HUDEP-2 (cell line): ENCODE results near the gene ATOH8.

ENCODE experiments used
- DNase-seq, 76 experiments: peaks; one replicate each; lab custom pipeline; 2025; ENCODE audit not compliant: unreplicated experiment in 76 of 76; lab: John Stamatoyannopoulos, UW

The ATOH8 gene

GRCh38 chr2:85781013-85781332, 27.2 kb downstream of the ATOH8 start:
- DNase-seq = no peak

DNA sequence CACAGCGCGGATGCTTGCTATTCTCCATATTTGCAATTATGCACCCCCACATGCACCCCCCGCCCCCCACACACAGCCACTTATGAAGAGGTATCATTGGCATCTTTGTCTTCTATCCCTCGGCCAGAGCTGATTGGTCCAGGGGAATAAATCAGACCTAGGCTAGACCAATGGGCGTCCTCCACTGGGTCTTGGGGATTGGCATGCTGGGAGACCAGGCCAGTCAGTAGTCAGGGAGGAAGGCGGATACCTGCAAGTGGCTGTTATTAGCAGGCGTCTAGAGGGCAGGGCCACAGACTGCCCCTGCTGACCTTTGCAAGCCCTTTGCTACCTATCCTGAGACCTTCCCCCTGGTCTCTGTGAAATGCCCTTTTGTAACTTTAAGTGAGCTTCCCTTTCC, 30.0 kb downstream of the ATOH8 start:
- DNase-seq = no peak

GRCh38 chr2:85784474-85784986, 30.7 kb downstream of the ATOH8 start:
- no peak for DNase-seq

DNA sequence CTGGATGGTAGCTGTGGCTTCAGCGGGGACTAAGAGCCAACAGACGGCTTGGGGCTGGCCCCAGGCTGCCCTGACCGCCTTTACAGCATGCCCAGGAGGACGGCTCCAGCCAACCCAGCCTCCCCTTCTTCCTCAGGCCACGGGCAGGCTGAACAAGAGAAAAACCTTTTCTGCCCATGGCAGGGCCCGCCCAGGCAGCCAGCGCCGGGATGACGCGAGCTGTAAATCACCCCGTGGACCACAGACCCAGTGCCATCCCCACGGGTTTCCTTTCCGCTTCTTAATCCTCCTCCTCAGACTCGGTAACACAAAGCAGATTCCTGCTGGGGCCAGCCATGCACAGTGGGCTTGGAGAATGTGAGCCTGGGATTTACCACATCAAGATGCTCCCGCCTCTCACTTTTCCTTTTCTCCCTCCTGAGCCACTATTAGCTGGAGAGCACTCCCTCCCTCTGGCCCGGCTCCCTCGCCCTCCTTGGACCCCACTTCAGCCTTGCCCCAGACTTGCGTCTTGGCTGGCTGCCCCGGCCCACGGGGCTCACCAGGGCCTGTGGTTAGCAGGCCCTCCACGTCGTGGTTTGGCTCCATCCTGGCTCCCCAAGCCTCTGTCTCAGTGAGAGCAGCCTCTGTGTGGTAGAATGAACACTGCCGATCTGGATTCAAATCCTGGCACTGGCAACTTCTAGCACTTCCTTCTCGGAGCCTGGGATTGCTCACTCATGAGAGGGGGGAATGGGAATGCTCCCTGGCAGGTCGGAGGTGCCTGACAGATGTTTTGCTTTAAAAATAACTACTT, 31.4 kb downstream of the ATOH8 start:
- DNase-seq = no peak

DNA sequence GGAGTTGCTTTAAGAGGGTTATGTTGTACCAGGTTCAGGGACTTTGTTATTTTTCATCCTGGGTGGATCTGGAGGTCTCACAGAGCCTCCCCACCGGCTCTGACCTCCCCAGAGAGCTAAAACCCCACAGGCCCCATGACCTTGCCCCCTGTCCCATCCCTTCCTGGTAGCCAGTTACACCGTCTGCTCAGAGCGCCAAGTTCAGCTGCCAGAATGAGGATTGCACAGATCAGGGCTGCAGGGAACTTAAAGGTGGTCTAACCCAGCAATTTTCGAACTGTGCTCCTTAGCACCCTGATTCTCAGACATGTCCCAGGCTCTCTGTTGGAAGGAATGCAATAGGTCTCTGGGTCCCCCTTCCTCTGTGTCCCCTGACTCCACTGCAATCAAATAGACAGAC, 32.1 kb downstream of the ATOH8 start:
- DNase-seq = no peak

- DNase-seq = no peak
These were observed 32.7 kb downstream of the ATOH8 start for GRCh38 chr2:85786444-85786843.

- DNase-seq = no peak
These were observed 33.1 kb downstream of the ATOH8 start for GRCh38 chr2:85786865-85787264.

DNA sequence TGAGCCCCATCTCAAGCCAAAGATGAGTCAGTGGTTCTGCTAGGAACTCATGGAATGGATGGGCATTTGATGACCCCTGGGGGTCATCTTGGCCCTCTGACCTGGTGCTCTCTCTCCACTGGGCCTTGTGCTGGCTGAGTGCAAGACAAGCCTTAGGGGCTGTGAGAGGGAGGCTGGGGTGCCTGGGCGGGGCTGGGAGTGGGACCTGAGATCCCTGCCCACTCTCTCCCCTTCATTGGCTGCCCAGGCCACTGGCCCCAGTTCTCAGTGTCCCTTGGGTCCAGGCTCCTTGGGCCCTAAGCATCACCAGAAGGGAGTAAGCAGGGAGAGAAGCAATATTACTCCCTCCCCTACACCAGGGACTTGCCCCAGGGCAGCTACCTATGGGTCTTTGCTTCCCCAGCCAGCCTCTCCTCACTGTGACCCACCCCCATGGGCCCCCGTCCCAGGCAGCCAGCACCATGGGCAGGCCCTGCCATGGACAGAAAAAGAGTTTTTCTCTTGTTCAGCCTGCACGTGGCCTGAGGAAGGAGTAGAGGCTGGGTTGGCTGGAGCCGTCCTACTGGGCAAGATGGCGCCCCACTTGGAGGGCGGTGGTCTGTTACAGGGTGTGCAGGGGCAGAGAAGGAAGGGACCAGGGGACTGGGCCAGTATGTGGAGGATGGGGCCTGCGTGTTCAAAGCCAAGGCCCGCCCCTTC, 33.6 kb downstream of the ATOH8 start:
- no peak for DNase-seq

GRCh38 chr2:85787981-85788340, 34.2 kb downstream of the ATOH8 start:
- DNase-seq = no peak

DNA sequence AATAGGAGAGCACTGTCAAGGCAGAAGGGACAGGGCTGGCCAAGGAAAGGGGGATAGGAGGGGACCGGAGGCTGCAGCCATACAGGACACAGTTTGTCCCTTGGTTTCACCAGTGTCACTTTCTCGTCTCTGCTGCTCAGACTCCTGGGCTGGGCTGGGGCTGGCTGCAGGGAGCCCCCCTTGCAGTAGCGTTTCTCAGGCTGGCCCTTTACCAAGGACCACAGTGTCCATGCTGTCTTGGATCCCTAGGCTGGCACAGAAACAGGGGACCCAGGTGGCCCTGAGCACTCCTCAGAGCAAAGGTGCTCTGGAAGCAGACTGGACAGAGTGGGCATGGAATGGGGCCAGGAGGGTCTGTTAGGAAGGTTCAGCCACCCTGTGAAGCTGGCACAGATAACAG, 34.8 kb downstream of the ATOH8 start:
- no peak for DNase-seq

- no peak for DNase-seq
These were observed 35.5 kb downstream of the ATOH8 start for GRCh38 chr2:85789271-85789670.

DNA sequence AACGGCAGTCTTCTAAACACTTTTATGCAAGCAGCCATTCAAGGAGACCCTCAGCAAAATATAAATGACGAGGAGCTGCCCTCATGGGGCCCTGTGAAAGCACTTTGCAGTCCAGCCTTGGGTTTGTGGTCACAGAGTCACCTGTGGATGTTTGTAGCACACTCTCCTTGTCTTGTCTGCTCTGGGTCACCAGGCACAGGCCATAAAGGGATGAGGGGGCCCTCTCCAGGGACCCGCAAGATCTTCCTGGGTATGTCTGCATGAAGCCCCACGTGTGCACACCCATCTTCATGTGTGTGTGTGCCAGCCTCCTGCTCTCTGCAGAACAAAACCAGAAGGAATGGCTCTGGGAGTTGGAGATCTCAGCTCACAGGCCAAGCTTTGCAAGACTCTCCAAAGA, 36.2 kb downstream of the ATOH8 start:
- no peak for DNase-seq

DNA sequence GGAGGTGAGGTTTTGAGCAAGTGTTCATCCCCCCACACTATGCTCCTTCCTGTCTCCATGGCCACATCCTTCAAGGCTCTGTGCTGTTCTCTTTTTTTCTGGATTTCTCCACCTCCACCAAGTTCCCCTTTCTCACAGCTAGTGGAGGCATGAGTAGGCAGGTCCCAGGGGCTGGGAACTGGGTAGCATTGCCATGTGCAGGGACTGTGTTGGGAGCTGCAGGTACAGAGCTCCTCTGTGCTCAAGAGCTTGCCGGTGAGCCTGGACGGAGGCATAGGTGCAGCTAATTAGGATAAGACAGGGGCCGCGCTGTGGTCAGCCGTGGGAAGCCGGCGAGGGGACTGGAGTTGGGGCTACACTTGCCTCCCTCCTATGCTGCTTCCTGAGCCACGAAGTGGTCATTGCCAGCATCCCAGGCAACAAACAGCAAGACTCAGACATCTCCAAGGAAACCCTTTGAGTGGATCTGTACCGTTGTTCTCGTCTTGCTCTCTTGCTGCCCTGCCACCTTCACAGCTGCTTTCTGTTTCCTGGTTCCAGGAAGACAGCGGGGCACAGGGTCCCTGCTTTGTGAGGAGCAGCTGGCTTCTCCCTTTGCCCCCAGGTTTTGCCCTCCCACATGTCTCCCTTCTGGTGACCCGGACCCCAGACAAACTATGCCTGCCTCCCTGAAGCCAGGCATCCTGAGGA, 36.9 kb downstream of the ATOH8 start:
- DNase-seq = no peak

DNA sequence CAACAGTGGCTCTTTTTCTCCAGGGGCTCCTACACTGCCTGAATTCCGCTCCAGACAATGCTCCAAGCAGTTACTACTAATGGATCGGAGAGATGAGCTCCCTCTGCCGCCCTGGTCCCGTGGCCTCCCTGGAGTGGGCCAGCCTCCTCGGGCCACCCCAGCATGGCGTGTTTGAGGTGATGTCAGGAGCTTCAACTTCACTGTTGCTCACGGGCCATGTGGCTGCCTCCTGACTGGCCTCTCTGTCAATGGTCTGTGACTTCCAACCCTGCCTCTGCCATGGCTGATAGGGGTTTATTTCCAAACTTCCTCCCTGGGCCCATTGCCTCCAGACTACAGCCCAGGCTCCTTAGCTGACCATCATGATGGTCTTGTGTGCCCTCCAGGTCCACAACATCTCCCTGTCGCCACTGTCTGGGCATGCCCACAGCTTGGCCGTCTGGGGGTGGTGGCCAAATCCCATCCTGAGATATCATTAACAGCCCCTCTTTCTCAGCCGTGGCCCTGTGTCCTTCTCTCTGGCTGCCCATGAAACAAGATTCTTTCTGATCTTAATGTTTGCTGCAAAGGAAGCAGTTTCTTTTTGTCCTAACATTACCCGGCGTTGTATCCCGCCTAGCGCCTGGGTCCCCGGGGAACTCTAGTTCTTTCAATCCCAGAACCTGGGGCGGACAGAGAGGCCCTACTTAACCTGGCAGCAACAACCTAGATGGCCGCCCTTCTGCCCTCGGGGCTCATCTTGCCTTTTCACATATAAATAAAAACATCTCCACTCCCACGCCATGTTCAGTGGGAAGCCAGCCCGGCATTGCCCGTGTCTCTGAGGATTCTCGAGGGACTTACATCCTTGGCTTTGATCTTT, 38.1 kb downstream of the ATOH8 start:
- no peak for DNase-seq

- DNase-seq = no peak
These were observed 39.1 kb downstream of the ATOH8 start for GRCh38 chr2:85792783-85793441.

- no peak for DNase-seq
These were observed 39.8 kb downstream of the ATOH8 start for GRCh38 chr2:85793584-85793983.

- DNase-seq = no peak
These were observed 40.2 kb downstream of the ATOH8 start for GRCh38 chr2:85794038-85794441.

DNA sequence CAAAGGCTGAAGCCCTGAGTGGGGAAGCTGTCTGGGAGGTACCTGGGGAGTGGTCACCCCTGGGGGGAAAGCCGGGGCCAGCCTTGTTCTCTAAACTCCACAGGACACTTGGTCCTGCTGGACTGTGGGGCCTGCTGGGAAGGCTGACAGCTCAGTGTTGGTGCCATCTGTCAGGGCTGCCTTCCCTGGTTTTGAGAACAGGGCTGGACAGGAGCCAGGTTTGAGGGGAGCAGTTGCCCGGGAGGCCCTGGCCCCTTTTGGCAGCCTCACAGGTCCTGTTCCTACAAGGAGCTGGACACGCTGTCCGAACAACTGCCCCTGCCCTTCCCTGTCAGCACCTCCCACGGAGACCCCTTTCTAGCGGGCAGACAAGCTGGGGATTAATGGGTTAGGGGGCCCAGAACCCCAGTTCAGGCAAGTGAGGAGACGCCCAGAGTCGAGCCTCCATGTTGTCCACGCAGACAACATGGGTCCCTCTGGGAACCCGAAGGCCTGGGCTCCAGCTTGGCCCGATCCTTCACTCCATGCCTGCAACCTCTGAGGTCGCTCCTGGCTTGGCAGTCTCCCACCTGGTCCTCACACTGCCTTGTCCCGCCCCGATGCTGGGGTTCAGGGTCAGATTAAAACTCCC, 40.8 kb downstream of the ATOH8 start:
- no peak for DNase-seq

DNA sequence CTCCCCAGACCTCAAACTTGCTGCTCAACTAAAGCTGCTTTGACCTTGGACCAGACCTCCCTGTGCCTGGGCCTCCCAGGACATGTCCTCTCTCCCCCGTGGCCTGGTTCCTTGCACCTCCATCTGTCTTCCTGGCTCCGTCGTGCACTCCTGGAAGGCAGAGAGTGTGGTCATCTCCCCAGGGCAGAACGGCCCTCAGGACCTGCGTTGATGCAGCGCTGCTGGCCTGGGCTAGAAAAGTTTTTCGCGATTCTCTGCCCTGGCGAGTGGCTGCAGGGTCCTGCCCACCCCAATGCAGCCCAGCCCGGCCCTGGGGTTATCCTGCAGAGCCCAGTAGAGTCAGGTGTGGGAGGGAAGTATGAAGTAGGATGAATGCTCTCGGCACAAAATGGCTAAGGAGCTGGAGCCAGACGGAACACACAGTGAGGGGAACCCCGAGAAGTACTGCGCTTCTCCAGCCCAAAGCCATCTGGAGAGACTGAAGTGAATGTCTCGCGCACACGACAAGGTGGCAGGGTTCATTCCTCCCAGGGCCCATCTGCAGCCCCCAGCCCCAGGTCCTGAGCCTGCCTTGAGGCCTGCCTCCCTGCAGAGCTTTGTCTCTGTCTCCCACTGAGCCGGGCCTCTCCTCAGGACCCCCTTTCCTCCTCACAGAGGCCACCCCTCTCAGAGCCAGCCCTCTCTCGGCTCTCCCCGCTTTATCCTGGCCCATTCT, 41.7 kb downstream of the ATOH8 start:
- no peak for DNase-seq
